Thoracic aorta (tissue), 2 donors: Measurements from ENCODE around the gene ACE. TPM values are rescaled to one million over a fixed set of nuclear protein-coding genes. Genes with fewer than 3 reads are reported as not detected.

Source experiments
- ATAC-seq: fragments of 150-250 bp; one replicate; pipeline ENCODE4 v1.8.0; 2017; ENCODE audit warnings: low read depth; ENCODE audit not compliant: insufficient number of reproducible peaks, low FRiP score
- DNase-seq: peaks from one replicate; pipeline ENCODE4 v3.0.0-alpha.2; 2020; ENCODE audit warnings: low spot score
- H3K27ac ChIP-seq, 2 donors: fragments of 200-600 bp; sonication (generic); 1 replicate in 1 of 2; 2 replicates in 1 of 2; pipeline ENCODE4 v1.5.1; 2016; ENCODE audit warnings: mild to moderate bottlenecking in 2 of 2, moderate library complexity in 2 of 2
- H3K27me3 ChIP-seq: fragments of 200-600 bp; sonication (generic); replicated peaks from 2 replicates; pipeline ENCODE4 v1.6.0; 2016; ENCODE audit warnings: mild to moderate bottlenecking; ENCODE audit not compliant: insufficient read depth
- H3K36me3 ChIP-seq: fragments of 200-600 bp; sonication (generic); one replicate; pipeline ENCODE4 v1.5.1; 2016
- H3K4me1 ChIP-seq, 2 donors: fragments of 200-600 bp; sonication (generic); 1 replicate in 1 of 2; 2 replicates in 1 of 2; pipeline versions ENCODE4 v1.5.1 to v1.6.0; 2016; ENCODE audit warnings: low read depth in 2 of 2, mild to moderate bottlenecking in 1 of 2; ENCODE audit not compliant: control insufficient read depth in 1 of 2
- H3K4me3 ChIP-seq: fragments of 200-600 bp; sonication (generic); 2 replicates; pipeline ENCODE4 v1.5.1; 2016; ENCODE audit warnings: mild to moderate bottlenecking
- H3K9me3 ChIP-seq: fragments of 200-600 bp; sonication (generic); 2 replicates; pipeline ENCODE4 v1.5.1; 2016
- total RNA-seq, 2 donors: library from RNA; depleted of rRNA; stranded (reverse); fragments of >200 nt; gene quantifications; one replicate each; pipeline versions ENCODE4 v1.1.0 to v1.2.3, GENCODE V29; 2016
- TF ChIP-seq, protein P1 (sequence below): fragments of 200-600 bp; sonication (generic); IDR thresholded peaks from one replicate; pipeline ENCODE4 v1.5.1; 2019; ENCODE audit warnings: antibody characterized with exemption

ACE gene
- total RNA-seq, 2 donors from 2014 or later = 5.4 to 16.5 TPM

DNA sequence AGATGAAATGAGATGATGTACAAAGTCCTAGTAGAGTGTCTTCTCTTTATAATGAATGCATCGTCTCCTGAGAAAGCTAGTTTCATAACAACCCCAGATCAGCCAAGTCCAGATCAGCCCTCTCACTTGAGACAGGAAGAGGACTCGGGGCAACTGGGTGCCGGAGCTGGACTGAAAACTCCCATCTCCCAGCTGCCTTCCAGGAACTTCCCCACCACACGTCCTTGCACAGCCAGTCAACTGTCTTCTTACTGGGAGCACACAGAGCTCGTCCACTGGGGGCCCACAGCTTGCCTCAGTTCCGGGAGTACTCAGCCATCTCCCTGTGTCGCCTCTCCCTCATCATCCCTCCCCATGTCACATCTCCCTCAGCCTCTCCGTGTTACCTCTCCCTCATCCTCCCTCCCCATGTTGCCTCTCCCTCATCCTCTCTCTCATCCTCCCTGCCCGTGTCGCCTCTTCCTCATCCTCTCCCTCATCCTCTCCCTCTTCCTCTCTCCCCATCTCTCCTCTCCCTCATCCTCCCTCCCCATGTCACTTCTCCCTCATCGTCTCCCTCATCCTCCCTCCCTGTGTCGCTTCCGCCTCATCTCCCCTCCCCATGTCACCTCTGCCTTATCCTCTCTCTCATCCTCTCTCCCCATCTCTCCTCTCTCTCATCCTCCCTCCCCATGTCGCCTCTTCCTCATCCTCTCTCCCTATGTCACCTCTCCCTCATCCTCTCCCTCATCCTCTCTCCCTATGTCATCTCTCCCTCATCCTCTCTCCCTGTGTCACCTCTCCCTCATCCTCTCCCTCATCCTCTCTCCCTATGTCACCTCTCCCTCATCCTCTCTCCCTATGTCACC, 23.9 kb downstream of the ACE start:
- TF ChIP-seq, protein P1, sequence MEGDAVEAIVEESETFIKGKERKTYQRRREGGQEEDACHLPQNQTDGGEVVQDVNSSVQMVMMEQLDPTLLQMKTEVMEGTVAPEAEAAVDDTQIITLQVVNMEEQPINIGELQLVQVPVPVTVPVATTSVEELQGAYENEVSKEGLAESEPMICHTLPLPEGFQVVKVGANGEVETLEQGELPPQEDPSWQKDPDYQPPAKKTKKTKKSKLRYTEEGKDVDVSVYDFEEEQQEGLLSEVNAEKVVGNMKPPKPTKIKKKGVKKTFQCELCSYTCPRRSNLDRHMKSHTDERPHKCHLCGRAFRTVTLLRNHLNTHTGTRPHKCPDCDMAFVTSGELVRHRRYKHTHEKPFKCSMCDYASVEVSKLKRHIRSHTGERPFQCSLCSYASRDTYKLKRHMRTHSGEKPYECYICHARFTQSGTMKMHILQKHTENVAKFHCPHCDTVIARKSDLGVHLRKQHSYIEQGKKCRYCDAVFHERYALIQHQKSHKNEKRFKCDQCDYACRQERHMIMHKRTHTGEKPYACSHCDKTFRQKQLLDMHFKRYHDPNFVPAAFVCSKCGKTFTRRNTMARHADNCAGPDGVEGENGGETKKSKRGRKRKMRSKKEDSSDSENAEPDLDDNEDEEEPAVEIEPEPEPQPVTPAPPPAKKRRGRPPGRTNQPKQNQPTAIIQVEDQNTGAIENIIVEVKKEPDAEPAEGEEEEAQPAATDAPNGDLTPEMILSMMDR = no peak
- Histone ChIP-seq H3K4me1 (no peaks in the 10 kb centered on the region), H3K27ac (no peak overlapping the region), H3K27me3 (no peaks in the 10 kb centered on the region), H3K36me3 (no peaks in the 10 kb centered on the region), H3K4me3 (no peak overlapping the region), H3K9me3 (no peaks in the 10 kb centered on the region)
- no peak for DNase-seq
- ATAC-seq = no peak

DNA sequence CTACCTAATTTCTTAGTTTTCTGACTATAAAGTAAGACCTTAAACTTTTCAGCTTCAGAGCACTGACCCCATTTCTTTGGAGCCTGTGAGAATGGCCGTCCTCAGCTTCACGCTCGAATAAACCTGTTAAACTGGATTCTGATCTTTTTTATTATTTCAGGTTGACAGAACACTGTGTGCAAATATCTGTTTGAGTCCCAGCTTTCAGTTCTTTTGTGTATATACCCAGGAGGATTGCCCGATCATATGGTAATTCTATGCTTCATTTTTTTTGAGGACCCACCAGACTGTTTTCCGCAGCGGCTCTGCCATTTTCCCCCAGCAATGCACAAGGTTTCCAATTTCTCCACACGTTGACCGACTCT, 26.5 kb downstream of the ACE start:
- no peak overlapping the region for H3K4me3 ChIP-seq
- H3K27me3 ChIP-seq = no peaks in the 10 kb centered on the region
- no peaks in the 10 kb centered on the region for H3K36me3 ChIP-seq
- H3K27ac ChIP-seq = no peak overlapping the region
- H3K4me1 ChIP-seq = no peaks in the 10 kb centered on the region
- TF ChIP-seq, protein P1 = no peak
- no peaks in the 10 kb centered on the region for H3K9me3 ChIP-seq
- ATAC-seq (no peak), DNase-seq (no peak)

DNA sequence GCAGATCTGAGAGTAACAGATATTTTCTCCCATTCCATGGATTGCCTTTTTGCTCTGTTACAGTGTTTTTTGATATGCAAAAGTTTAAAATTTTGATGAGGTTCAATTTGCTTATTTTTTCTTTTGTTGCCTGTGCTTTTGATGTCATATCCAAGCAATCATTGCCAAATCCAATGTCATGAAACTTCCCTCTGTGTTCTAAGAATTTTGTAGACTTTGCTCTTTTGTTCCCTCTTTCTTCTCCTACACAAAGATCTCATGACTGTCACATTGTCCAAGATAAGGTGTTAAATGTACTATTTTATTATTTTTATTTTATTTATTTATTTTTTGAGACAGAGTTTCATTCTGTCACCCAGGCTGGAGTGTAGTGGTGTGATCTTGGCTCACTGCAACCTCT, 27.4 kb downstream of the ACE start:
- Histone ChIP-seq H3K27me3 (no peaks in the 10 kb centered on the region), H3K4me3 (no peak overlapping the region), H3K36me3 (no peaks in the 10 kb centered on the region), H3K9me3 (no peaks in the 10 kb centered on the region), H3K4me1 (no peaks in the 10 kb centered on the region), H3K27ac (no peak overlapping the region)
- ATAC-seq (no peak), DNase-seq (no peak)
- TF ChIP-seq, protein P1 = no peak

DNA sequence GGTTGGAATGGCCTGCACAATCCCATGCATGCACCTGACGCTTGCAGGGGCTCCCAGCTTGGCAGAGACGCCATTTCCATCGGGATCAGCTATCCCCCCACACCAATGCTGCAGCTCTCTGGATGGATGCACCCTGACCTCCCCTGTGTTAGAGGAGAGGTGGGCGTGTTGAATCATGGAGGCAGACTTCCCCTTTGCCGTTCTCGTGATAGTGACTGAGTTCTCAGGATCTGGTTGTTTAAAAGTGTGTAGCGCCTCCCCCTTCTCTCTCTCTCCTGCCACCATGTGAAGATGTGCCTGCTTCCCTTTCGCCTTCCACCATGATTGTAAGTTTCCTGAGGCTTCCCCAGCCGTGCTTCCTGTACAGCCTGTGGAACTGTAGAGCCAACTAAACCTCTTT, 28.5 kb downstream of the ACE start:
- Histone ChIP-seq H3K27ac (no peak overlapping the region), H3K4me1 (no peaks in the 10 kb centered on the region), H3K27me3 (no peaks in the 10 kb centered on the region), H3K36me3 (no peaks in the 10 kb centered on the region), H3K4me3 (no peak overlapping the region), H3K9me3 (no peaks in the 10 kb centered on the region)
- ATAC-seq (no peak), DNase-seq (no peak)
- TF ChIP-seq, protein P1 = no peak

DNA sequence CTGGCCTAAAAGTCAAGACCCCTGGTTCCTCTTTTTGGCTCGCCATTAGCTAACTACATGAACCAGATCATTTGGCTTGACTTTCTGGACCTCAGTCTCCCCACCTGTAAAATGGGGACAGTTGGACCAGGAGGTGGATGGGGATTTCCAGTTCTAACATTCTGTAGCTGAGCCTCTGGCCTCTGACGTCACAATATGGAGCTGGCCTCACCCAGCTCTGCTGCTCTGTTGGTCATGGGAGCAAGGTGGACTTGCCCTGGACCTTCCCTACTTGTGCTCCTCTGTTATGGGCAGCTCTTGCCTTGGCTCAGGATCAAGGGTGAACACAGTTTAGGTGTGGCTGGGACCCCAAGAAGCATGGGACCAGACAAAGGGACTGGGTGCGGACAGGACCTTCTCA, 29.8 kb downstream of the ACE start:
- TF ChIP-seq, protein P1 = no peak
- Histone ChIP-seq H3K27me3 (no peaks in the 10 kb centered on the region), H3K36me3 (no peaks in the 10 kb centered on the region), H3K4me1 (no peaks in the 10 kb centered on the region), H3K4me3 (no peak overlapping the region), H3K9me3 (no peaks in the 10 kb centered on the region), H3K27ac (no peak overlapping the region)
- DNase-seq (no peak), ATAC-seq (no peak)
